DMS153 (cell line): Measurements from ENCODE around the gene CAPN7.
"Not testable (repeated sequence)": the region's sequence is repeated elsewhere in the genome, so short reads cannot be mapped to it uniquely, and the experiment has no call there.

ENCODE experiments used
- DNase-seq: peaks from one replicate; lab custom pipeline; 2025; lab: John Stamatoyannopoulos, UW

CAPN7 gene

GRCh38 chr3:15205934-15206661 is at the start of gene CAPN7:
Gene CAPN7 (plus strand): TSS chr3:15206246. CDS start chr3:15206496, 250 bp downstream.
- DNase-seq: no peak

- no peak for DNase-seq
Measured at GRCh38 chr3:15157441-15157840, 48.6 kb upstream of the CAPN7 start.

- DNase-seq: no peak
Measured at GRCh38 chr3:15159501-15160136, 46.4 kb upstream of the CAPN7 start.

- DNase-seq: no peak
Measured at GRCh38 chr3:15160662-15161061, 45.4 kb upstream of the CAPN7 start.

GRCh38 chr3:15161133-15161532 is 44.9 kb upstream of the CAPN7 start:
- DNase-seq: no peak

GRCh38 chr3:15163656-15164055 is 42.4 kb upstream of the CAPN7 start:
- DNase-seq: not testable (repeated sequence)

GRCh38 chr3:15164340-15164739 is 41.7 kb upstream of the CAPN7 start:
- no peak for DNase-seq

- no peak for DNase-seq
Measured at GRCh38 chr3:15165061-15165460, 41.0 kb upstream of the CAPN7 start.

DNA sequence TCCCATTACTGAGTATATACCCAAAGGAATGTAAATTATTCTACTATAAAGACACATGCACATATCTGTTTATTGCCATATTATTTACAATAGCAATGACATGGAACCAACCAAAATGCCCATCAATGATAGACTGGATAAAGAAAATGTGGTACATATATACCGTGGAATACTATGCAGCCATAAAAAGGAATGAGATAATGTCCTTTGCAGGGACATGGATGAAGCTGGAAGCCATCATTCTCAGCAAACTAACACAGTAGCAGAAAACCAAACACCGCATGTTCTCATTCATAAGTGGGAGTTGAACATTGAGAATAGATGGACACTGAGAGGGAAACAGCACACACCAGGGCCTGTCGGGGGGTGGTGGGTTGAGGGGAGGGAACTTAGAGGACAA is 39.7 kb upstream of the CAPN7 start:
- not testable (repeated sequence) for DNase-seq

DNA sequence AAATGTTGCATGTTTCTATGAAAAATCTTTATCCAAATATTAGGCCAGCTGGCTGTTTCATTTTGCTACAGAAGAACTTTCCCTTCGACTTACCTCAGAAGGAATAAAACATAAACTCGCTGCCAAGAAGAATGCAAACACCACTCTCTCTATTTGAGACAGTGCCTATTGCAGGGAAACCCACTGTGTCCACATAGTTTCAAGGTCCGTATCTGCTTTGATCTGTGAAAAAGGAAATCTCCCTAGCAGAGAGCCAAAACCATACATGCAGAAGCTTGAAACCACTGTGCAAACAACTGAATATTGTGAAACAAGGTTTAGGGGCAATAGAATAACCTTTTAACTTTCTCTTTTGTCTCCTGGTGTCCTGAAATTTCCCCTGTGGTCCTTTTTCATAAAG is 35.0 kb upstream of the CAPN7 start:
- no peak for DNase-seq

GRCh38 chr3:15172806-15173205 is 33.2 kb upstream of the CAPN7 start:
- no peak for DNase-seq

- no peak for DNase-seq
Measured at GRCh38 chr3:15174953-15175352, 31.1 kb upstream of the CAPN7 start.

DNA sequence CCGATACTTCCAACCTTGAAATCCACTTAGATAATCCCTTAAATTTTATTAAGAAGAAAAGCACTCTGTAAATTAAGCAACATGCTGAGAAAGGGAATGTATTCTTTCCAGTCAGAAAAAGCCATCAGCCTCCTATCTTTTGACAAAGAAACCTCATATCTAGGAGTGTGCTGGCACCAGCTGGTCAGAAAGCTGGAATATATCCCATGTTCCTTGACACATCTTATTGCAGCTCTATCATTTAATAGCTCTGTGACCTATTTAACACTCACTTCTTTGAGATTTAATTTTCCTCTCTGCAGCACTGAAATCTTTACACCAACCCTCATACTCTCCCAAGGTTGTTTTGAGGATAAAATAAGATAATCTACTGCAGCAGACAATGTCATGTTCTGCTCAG is 30.4 kb upstream of the CAPN7 start:
- no peak for DNase-seq

DNA sequence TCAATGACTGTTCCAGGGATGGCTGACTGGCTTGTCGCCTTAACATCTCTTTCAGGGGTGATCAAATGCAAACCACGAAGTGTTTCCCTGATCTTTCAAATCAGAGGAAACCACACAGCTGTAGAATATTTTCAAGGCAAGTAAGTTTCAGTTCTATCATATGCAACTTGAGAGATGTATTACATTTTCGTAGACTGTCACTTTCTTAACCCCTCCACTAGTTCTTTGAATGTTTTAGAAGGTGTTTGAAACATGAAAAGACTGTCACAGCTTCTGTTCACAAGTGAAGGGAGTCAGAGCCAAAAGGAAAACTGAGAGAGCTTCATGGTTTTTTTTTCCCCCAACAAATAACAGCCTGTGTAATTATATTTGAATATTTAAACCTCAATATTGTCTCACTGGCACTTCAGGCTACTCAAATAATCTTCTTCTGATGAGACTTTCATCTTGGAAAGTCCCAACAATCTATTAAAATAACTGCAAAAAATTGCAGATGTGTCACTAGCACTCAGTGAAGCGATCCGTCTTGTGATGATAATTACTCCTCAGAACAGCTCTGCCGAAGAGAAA is 25.9 kb upstream of the CAPN7 start:
- DNase-seq: no peak

DNA sequence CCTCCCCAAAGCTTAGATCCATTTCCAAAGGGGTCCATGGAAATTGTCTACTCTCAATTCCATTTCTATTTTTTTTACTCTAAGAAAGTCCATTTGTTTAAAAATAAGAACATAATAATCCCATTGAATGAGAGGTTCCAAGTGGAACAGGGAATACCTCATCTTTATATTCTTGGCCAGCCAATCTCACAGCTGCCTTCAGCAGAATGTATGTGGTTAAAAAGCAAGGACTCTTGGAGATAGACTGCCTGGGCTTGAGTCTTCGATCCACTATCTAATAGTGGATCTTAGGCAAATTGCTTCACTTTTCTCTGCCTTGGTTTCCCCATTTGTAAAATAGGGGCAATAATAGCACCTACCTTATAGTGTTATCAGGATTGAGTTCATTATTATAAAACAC is 24.5 kb upstream of the CAPN7 start:
- DNase-seq: no peak

DNA sequence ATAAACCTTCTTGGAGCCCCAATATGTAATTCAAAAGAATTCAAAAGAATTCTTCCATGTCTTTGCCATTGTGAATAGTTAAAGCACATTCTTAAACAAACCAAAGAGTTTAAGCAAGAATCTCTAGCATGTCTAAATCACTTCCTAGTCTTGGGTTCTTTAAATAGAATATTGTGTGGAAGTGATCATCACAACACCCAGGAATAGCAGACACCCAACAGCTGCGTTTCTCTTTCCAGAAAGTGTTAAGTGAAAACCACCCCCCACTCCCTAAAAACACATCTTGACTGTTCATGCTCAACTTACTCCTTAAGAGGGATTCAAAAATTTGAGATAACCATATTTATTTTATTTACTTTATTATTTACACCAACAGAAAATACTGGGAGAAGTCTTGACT is 24.1 kb upstream of the CAPN7 start:
- DNase-seq: no peak

- DNase-seq: no peak
Measured at GRCh38 chr3:15183011-15183410, 23.0 kb upstream of the CAPN7 start.

DNA sequence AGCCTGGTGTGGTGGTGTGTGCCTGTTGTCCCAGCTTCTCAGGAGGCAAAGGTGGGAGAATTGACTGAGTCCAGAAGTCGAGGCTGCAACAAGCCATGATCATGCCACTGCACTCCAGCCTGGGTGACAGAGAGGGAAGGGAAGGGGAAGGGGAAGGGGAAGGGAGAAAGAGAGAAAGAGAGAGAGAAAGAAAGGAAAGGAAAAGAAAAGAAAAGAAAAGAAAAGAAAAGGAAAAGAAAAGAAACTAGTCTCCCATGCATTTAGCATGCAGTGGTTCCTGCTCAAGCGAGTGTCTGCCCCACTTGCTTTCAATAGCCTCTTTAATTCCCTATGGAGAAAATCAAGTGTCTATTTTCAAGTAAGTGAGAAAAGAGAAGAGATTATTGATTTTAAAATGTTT is 20.6 kb upstream of the CAPN7 start:
- DNase-seq: no peak

DNA sequence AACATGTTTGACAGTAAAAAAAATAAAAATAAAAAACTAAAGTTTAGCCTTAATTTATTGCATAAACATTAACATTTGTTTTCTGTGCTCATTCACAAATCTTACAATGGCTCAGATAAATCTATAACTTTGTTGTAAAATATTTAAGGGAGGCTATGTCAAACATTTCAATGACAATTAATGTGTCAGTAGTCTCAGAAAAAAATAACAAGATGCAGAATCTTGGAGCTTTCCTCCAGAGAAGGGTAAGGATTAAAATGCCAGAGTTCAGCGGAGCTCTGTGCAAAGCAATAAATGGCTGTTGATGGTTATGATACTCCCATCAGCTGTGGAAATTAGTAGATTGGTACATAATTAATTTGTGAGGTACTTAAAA is 20.0 kb upstream of the CAPN7 start:
- no peak for DNase-seq

DNA sequence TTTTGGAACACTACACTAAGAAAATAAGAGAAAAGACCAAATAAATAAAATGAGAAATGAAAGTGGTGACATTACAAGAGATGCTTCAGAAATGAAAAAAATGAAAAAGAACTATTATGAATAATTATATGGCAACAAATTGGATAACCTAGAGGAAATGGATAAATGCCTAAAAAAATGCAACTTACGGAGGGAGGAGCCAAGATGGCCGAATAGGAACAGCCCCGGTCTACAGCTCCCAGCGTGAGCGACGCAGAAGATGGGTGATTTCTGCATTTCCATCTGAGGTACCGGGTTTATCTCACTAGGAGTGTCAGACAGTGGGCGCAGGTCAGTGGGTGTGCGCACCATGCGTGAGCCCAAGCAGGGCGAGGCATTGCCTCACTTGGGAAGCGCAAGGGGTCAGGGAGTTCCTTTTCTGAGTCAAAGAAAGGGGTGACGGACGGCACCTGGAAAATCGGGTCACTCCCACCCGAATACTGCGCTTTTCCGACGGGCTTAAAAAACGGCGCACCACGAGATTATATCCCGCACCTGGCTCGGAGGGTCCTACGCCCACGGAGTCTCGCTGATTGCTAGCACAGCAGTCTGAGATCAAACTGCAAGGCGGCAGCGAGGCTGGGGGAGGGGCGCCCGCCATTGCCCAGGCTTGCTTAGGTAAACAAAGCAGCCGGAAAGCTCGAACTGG is 19.4 kb upstream of the CAPN7 start:
- DNase-seq: not testable (repeated sequence)

GRCh38 chr3:15197340-15198029 is 8.6 kb upstream of the CAPN7 start:
- DNase-seq: no peak

- DNase-seq: no peak
Measured at GRCh38 chr3:15198686-15199085, 7.4 kb upstream of the CAPN7 start.
